Measurements from ENCODE around the gene TGFA.

TGFA gene

DNA sequence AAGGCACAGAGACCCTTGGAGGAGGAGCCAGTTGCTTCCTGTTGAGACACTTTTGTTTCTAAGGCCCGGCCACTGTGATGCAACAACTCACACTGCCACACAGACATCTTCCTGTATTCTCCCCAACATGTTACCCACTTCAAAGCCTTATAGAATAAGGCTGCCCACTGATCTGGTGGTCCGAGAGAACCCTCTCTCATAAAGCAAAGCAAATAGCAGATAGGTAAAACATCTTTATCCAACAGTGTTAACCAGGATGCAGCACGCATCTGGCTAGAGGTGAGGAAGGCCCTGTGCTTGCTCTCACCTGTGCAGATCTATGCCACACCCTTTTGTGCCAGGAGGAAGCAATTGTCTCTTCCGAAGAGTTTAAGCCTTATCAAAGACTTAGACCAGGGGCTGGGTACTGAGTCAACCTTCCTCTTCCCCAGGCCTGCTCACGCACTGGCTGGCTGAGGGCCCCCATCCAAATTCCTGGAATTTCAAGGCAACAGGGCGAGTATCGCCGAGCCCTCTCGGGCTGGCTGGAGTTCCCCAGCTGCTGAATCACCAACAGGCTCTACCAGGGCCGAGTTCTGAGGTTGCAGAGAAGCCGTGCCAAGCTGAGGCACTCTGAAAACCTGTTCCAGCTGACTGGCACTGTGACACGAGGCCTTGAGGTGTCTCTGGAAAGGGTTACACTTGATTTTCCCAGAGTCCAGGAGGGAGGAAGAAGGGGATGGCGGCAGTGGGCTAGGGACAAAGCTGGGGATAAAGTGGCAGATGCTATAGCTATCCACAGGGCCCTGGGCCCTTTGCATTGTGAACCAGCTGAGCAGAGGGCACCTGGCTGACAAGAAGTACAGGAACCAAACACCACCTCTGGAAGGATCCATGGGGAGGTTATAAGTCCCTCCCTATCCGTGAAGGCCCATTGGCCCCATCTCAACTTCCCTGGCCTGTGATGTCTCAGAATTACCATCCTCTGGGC lies 29.3 kb downstream of the TGFA start:
- DNase-seq (ENCODE audit: low read depth in 2 of 3, low spot score in 2 of 3): no peak

- no peak for DNase-seq (ENCODE audit: low read depth in 2 of 3, low spot score in 2 of 3)
These were observed 30.0 kb downstream of the TGFA start for GRCh38 chr2:70523672-70523995.

DNA sequence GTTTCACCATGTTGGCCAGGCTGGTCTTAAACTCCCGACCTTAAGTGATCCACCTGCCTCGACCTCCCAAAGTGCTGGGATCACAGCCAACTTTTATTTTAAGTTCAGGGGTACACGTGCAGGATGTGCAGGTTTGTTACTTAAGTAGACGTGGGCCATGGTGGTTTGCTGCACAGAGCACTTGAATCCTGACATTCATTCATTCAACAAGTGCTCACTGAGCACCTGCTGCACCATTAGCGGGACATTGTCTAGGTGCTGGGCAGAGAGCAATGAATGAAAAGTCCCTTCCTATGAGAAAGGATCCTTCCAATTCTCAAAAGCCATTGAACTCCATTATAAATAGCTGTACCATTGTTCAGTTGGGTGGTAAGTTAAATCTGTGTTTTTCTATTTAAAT lies 31.0 kb downstream of the TGFA start:
- DNase-seq (ENCODE audit: low read depth in 2 of 3, low spot score in 2 of 3): no peak

- no peak for DNase-seq (ENCODE audit: low read depth in 2 of 3, low spot score in 2 of 3)
These were observed 32.8 kb downstream of the TGFA start for GRCh38 chr2:70520825-70521224.

DNA sequence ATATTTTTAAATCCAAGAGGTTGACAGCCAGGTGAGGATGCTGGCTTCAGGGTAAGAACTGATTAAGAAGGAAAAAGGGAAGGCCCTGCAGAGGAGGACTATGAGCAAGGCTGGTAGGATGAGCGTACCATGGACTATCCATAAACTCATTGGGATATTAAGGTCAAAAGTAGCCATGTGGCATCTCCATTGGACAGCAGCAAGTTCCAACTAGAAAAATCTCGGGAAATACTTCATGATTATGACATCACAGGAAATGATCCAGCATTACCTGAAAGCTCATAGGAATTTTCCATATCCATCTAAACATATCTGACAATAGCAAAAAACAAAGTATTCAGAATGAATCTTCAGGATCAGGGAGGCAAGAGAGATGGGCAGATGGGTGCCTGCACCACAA lies 34.2 kb downstream of the TGFA start:
- DNase-seq (ENCODE audit: low read depth in 2 of 3, low spot score in 2 of 3): no peak

DNA sequence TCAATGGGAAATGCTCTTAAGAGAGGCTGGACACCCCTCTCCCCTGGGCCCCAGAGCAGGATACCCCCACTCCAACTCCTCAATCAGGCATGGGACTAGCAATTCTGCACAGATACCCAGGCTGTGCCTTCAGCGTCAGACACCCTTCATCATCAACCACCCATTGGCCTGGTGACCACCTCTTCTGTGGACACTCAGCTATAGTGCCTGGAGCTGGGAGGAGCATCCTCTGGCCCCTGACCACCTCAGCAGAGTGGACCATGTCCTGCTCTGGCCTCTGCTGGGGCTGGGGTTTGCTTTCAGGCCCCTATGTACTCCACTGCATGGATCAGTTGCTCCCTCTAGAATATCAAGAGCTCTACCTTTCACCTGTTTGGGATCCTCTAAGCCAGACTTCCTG lies 35.1 kb downstream of the TGFA start:
- DNase-seq (ENCODE audit: low read depth in 2 of 3, low spot score in 2 of 3): no peak

GRCh38 chr2:70517804-70518203 lies 35.8 kb downstream of the TGFA start:
- no peak for DNase-seq (ENCODE audit: low read depth in 2 of 3, low spot score in 2 of 3)

- DNase-seq (ENCODE audit: low read depth in 2 of 3, low spot score in 2 of 3): no peak
These were observed 37.0 kb downstream of the TGFA start for GRCh38 chr2:70516596-70516995.

DNA sequence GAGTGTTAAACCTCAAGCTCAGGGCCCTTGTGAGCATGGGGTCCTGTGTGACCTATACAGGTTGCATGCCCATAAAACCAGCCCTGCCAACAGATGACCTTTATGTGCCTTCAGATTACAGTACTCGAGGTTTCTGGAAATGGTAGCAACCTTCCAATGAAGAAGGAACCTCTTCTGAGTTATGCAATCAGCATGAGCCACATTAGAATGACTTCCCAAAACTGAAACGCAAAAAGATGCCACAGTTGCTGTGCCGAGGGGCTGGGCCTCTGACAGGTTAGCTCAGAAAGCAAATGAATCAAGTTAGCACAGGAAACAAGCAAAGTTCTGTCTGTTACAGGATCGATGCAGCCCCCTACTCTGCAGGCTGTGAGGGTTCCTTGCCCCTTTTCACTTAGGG lies 37.7 kb downstream of the TGFA start:
- no peak for DNase-seq (ENCODE audit: low read depth in 2 of 3, low spot score in 2 of 3)

GRCh38 chr2:70514612-70515055 lies 39.0 kb downstream of the TGFA start:
- no peak for DNase-seq (ENCODE audit: low read depth in 2 of 3, low spot score in 2 of 3)

DNA sequence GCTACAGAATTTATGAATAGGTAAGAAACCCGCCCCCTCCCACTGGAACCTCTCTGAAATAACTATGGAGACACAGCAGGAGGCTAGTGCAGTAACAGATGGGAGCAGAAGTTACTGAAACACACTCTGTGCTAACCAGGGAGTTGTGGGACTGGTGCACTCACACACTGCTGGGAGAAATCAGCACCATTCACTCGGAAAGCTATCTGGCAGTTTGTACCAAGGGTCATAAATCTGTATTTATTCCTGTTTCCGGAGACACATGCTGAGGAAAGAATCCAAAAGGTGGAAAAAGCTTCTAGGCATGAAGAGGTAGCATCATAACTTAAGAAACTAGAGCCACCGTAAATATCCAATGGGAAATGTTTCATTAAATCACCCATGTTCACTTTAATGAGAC lies 39.9 kb downstream of the TGFA start:
- DNase-seq (ENCODE audit: low read depth in 2 of 3, low spot score in 2 of 3): no peak

GRCh38 chr2:70511971-70512729 lies 41.5 kb downstream of the TGFA start:
- no peak for DNase-seq (ENCODE audit: low read depth in 2 of 3, low spot score in 2 of 3)

- no peak for DNase-seq (ENCODE audit: low read depth in 2 of 3, low spot score in 2 of 3)
These were observed 43.3 kb downstream of the TGFA start for GRCh38 chr2:70510313-70510712.

DNA sequence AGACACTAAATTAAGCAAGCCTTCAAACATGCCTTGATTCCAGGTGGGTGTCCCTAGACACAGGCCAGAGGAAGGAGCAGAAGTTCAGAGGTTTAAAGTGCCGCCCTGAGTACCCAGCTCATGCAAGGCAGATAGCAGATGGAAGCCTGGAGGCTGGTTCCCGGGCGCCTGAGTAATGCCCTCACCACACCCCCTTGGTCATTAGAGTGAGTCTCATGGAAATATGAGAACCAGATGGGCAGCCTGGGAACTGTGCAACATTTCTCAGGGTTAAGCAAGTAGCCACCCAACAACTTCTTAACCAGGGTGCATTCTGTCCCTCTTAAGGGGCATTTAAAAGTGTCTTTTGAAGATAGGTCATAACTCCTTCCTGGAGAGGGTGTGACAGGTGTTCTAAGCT lies 44.1 kb downstream of the TGFA start:
- no peak for DNase-seq (ENCODE audit: low read depth in 2 of 3, low spot score in 2 of 3)

DNA sequence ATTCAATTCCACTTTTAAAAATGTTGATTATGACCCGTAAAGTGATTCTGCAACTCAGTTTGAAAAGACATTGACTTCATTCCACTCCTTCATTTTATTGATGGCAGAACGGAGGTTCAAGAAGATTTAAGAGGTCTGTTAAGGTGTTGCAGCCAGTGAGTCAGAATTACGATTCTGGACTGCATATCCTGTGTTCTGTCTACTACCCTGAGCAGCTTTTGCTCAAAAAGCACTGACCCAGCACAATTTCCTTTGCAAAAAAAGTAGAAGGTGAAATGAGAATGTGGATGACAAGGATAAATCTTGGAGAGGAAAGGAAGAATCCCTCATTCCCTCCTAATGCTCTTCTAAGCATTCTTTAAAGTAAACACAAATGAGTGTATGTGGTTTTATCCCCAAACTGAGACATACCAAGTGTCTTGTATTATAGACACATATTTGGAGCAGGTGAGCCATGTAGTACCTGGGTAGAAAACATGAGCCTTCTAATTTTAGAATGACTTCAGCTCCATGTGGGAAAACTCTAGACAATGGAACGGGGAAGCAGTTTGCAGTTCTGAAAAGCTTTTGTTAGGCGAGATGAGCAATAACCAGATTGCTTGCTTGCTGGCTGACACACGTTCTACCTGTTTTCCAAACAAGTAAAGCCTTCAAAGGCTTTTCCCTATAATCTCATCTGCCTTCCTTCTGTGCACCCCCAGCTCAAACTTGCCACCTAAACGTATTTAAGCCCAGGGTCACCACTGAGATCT lies 44.7 kb downstream of the TGFA start:
- DNase-seq (ENCODE audit: low read depth in 2 of 3, low spot score in 2 of 3): no peak

- DNase-seq (ENCODE audit: low read depth in 2 of 3, low spot score in 2 of 3): no peak
These were observed 47.8 kb downstream of the TGFA start for GRCh38 chr2:70505613-70506391.

- no peak for DNase-seq (ENCODE audit: low read depth in 2 of 3, low spot score in 2 of 3)
These were observed 48.9 kb downstream of the TGFA start for GRCh38 chr2:70504750-70505149.

DNA sequence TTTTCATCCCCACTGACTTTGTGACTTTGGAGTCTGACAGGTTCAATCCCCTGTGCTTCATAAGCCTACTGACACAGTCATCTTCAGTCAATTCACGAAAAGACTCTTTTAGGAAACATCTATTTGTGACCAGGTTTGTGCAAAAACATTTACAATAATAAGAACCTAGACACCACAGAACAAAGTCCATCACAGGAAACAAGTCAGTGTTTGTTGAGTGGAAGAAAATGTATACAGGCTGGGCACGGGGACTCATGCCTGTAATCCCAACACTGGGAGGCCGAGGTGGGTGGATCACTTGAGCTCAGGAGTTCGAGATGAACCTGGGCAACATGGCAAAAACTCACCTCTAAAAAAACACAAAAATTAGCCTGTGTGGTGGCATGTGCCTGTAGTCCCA lies 49.7 kb downstream of the TGFA start:
- no peak for DNase-seq (ENCODE audit: low read depth in 2 of 3, low spot score in 2 of 3)

GRCh38 chr2:70501728-70502127 lies 51.9 kb downstream of the TGFA start:
- DNase-seq (ENCODE audit: low read depth in 2 of 3, low spot score in 2 of 3): no peak

DNA sequence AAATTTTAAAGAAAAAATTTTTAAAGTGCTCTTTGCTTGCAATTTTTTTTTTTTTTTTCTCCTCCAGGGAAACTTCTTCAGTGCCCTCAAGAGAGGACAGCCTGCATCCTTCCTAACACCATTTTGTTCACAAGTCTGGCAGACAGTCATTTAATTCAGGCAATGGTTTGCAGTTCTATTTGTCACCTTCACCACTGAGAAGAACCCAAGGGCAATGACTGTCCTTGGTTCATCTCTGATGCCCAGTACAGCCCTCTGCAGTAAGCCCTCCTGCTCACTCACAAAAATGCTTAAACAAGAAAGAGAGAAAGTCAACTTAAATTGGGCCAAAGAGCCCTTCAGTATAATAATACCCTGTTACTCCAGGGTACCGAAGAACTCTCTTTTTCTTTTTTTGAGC lies 52.4 kb downstream of the TGFA start:
- no peak for DNase-seq (ENCODE audit: low read depth in 2 of 3, low spot score in 2 of 3)

DNA sequence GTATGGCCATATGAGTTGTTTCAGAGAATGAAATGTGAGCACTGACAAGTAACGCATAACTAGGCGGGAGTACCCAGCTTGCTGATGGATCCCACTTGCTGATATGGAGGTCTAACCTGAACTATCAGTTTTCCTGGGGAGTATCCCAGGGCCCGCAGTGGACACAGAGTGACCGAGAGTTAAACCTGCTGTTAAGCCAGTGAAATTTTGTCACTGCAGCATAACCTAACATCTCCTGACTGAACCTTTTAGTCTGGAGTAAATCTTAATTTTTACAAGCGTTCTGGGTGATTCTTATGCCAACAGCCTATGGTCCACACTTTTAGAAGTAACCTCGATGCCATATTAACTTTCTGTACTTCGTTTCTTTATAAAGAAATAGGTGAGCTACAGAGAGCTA lies 54.4 kb downstream of the TGFA start:
- no peak for DNase-seq (ENCODE audit: low read depth in 2 of 3, low spot score in 2 of 3)
